HG03135 (cell line): ENCODE measurements around the gene RPSA.
A peak's percentile ranks its signal among the peaks of the same experiment; 100 is the strongest.
"Not testable (repeated sequence)": the region's sequence is repeated elsewhere in the genome, so short reads cannot be mapped to it uniquely, and the experiment has no call there.

Source experiments
- ATAC-seq: cut with Tn5 transposase; IDR thresholded peaks from one replicate; pipeline ENCODE4 v1.9.1; 2021; ENCODE audit warnings: mild to moderate bottlenecking, moderate library complexity; ENCODE audit not compliant: unreplicated experiment

RPSA gene

GRCh38 chr3:39406368-39407258 lies at the start of gene RPSA:
Gene RPSA (plus strand): TSS chr3:39406720. CDS start chr3:39407654, 934 bp downstream.
- peak; percentile 91 for ATAC-seq

- ATAC-seq: no peak
Measured at GRCh38 chr3:39358333-39358732, 48.2 kb upstream of the RPSA start.

DNA sequence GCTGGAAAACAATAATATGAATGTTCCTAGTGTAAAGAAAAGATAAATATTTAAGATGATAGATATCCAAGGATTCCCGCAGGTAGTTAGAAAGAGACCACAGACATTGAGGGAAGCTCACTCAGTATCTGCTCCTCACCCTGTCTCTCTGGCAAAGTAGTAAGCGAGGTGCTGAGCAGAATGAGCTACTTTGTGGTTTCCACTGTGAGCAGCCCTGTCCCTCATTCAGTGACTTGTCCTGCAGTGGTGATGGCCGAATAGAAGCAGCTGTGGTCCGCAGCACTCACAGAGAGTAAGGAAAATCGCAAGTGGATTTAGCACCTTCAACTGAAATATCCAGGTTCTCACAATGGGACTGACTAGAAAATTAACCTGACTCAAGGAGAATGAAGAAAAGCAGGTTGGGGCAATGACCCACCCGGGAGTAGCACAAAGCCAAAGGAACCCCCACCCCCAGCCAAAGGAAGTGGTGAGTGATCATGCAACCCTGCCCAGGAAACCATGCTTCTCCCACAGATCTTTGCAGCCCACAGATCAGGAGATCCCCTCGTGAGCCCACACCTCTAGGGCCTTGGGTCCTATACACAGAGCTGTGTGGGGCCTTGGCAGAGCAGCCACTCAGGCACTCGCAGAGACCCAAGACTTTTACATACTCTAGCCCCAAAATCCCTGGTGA lies 45.1 kb upstream of the RPSA start:
- no peak for ATAC-seq

GRCh38 chr3:39362192-39362591 lies 44.3 kb upstream of the RPSA start:
- ATAC-seq: no peak

DNA sequence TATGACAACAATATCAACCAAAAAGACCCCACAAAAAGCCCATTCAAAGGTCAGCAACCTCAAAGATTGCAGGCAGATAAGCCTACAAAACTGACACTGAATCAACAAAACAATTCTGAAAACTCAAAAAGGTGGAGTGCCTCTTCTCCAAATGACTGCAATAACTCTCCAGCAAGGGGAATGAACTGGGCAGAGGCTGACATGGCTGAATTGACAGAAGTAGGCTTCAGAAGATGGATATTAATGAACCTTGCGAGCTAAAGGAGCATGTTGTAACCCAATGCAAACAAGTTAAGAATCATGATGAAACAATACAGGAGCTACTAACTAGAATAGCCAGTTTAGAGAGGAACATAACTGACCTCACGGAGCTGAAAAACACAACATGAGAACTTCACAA lies 43.7 kb upstream of the RPSA start:
- no peak for ATAC-seq

DNA sequence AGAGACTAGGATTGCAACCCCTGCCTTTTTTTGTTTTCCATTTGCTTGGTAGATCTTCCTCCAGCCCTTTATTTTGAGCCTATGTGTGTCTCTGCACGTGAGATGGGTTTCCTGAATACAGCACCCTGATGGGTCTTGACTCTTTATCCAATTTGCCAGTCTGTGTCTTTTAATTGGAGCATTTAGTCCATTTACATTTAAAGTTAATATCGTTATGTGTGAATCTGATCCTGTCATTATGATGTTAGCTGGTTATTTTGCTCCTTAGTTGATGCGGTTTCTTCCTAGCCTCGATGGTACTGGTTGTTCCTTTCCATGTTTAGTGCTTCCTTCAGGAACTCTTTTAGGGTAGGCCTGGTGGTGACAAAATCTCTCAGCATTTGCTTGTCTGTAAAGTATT lies 36.1 kb upstream of the RPSA start:
- ATAC-seq: not testable (repeated sequence)

- no peak for ATAC-seq
Measured at GRCh38 chr3:39372833-39373232, 33.7 kb upstream of the RPSA start.

DNA sequence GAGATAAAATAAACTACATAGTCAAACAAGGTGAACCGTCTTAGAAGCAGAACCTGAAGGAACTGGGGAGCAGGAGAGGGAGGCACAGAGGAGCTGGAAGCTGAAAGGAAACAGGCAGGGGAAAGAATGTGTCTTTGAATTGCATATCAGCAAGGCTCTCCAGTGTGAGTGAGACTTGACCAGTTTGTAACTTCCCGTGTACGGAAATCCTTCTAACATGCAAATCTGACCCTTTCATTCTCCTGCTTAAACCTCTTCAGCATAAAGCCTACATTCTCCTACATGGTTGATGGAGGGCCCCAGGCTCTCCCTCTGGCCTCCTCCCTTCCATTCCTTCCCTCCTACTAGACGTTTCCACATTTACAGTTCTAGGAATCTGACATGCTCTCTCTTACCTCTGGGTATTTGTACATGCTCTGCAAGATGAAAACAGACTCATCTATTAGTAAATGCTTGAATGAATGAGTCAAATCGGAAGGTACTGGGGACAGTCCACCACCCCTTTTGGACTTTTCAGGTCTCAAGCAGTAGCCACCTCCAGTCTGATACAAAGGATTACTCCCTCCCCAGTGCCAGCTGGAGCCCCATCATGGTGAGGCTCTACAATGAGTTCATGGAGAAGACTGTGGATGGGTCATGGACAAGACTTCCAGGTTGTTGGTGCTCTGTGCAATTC lies 29.4 kb upstream of the RPSA start:
- no peak for ATAC-seq

DNA sequence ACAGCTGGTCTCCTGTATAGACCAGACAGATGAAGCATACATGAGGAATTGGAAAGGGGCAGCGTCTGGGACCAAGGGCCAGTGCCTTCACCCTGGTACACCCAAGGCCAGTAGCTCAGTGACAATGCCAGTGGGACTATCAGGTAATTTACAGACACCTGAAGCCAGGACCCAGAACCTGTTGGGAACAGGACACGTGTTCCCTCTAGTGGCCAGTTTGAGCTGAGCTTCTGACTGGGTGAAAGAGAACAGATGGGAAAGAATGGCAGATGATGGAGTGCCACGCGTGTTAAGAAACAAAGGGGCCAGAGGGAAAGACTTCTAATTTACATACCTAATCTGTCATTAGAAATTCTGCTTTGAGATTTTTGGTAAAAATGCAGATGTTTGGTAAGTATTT lies 28.4 kb upstream of the RPSA start:
- ATAC-seq: no peak

- no peak for ATAC-seq
Measured at GRCh38 chr3:39378957-39379777, 27.4 kb upstream of the RPSA start.

DNA sequence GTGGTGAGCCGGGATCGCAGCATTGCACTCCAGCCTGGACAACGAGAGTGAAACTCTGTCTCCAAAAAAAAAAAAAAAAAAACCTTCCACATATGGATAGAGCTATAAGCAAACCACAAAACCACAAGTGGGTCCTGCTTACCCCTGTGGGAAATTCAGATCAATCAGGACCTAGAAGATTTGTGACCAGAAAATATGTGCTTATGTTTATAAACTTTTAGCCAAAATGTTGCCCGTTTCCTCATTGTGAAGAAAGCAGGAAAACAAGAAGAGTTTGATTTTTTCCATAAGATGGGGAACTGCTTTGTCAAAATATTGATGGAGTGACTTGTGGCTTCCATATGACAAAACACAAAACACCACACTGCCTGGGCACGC lies 26.8 kb upstream of the RPSA start:
- no peak for ATAC-seq

GRCh38 chr3:39381432-39381831 lies 25.1 kb upstream of the RPSA start:
- ATAC-seq: no peak

- peak; percentile 67 for ATAC-seq
Measured at GRCh38 chr3:39383045-39383880, 23.3 kb upstream of the RPSA start, which contains the start of gene SLC25A38. Gene SLC25A38 (plus strand): TSS chr3:39383370. CDS start chr3:39383725, 355 bp downstream.

DNA sequence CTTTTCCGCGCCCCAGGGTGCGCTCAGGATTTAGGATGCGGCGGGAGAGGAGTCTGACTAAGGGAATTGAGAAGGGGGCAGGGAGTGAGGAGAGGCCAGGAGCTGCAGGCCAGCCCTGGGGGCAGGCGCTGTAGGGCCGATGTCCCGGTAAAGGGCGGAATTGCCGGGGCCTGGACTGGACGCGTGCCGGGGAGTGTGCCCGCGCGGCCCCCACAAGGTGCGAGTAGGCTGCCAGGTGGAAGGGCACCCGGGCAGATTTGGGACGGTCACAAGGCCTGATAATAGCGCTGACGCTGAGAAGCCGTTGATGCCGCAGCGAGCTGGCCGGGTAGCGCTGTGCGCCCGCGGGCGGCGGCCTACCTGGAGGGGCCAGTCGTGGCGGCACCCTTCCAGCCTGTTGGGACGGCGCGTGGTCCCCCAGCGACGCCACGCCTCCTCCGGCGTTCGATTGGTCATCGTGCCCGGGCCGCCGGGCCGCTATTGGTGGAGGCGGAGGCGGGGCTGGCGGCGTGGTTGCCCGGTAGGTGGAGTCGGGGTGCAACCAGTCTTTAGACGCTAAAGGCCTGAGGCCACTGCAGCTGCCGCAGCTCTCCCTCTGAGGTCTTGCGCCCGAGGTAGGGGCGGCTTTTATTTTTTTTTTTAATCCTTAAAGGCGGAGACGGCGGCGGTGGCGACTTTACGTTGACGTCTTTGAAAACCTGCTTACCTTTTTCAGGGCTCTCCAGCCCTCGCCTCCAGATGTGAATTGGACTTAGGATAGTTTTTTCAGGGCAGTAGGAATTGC lies 22.4 kb upstream of the RPSA start:
- peak; percentile 73 for ATAC-seq

DNA sequence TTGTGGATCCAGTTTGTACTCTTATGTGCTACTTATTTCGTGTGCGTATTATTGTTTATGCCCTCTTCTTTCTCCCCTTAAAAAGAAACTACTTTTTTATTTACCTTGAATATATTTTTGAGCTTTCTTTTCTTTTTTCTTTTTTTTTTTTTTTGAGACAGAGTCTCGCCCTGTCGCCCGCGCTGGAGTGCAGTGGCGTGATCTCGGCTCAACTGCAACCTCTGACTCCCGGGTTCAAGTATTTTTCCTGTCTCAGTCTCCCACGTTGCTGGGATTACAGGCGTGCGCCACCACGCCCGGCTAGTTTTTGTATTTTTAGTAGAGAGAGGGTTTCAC lies 21.9 kb upstream of the RPSA start:
- no peak for ATAC-seq

DNA sequence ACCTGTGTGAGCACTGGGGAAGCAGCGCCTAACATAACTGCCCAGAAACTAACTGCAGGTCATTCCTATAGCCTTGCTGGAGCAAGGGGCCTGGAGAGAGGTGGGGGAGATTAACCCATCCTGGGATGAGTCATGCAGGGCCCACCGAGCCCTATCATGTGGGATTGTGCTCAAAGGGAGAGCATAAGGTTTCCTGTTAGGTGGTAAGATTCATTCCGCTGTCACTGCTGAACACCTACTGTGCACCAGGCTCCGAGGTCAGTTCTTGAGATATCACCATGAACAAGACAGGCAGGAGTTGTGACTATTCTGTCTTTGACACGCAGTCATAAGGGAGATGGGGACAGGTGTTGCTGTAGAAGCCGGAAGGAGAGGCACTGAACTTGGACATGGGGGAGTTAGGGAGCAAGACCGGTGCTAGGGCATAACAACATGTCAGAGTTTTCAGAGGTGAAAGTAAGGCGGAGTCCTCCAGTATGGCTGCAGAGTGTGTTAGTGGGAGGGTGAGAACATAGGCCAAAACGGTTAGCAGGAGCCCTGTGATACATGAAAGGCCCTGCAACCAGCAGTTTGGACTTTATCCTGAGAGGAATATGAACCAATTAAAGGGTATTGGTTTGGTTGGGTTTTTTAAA lies 20.9 kb upstream of the RPSA start:
- ATAC-seq: no peak

DNA sequence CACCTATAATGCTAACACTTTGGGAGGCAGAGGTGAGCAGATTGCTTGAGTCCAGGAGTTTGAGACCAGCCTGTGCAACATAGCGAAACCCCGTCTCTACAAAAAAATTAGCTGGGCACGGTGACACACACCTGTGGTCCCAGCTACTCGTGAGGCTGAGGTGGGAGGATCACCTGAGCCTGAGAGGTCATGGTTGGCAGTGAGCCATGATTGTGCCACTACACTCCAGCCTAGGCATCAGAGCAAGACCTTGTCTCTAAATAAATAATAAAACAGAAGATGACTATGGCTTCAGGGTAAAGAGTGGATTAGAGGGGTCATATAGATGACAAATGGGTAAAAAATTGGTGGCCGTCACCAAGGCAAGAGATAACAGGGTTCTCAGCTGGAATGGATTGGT lies 20.2 kb upstream of the RPSA start:
- ATAC-seq: no peak

- ATAC-seq: no peak
Measured at GRCh38 chr3:39387411-39387975, 19.0 kb upstream of the RPSA start.
